MM.1S (cell line): ENCODE data around the gene CNNM3.
"Not testable (repeated sequence)": the region's sequence is repeated elsewhere in the genome, so short reads cannot be mapped to it uniquely, and the experiment has no call there.

Experiments
- DNase-seq: peaks from one replicate; pipeline ENCODE4 v3.0.0-alpha.2; 2015
- H2AFZ ChIP-seq: fragments of 300-600 bp; sonication (generic); 2 replicates; pipeline ENCODE4 v1.6.0; 2016; ENCODE audit warnings: antibody characterized with exemption, low read length
- H3F3A ChIP-seq: fragments of 300-600 bp; sonication (generic); 2 replicates; pipeline ENCODE4 v1.6.1; 2016; ENCODE audit warnings: mild to moderate bottlenecking, antibody characterized with exemption, low read length, moderate library complexity, mixed read lengths; ENCODE audit not compliant: insufficient read depth
- H3K27ac ChIP-seq: fragments of 300-600 bp; sonication (generic); 2 replicates; pipeline ENCODE4 v1.5.1; 2016; ENCODE audit warnings: mild to moderate bottlenecking, low read length
- H3K27me3 ChIP-seq: fragments of 300-600 bp; sonication (generic); replicated peaks from 2 replicates; pipeline ENCODE4 v1.6.0; 2016; ENCODE audit warnings: low read length; ENCODE audit not compliant: insufficient read depth
- H3K36me3 ChIP-seq: fragments of 300-600 bp; sonication (generic); replicated peaks from 2 replicates; pipeline ENCODE4 v1.6.1; 2016; ENCODE audit warnings: mild to moderate bottlenecking, low read length, mixed read lengths; ENCODE audit not compliant: insufficient read depth
- H3K4me1 ChIP-seq: fragments of 300-600 bp; sonication (generic); 2 replicates; pipeline ENCODE4 v1.6.1; 2016; ENCODE audit warnings: low read length, mixed read lengths
- H3K4me2 ChIP-seq: fragments of 300-600 bp; sonication (generic); 2 replicates; pipeline ENCODE4 v1.6.0; 2016; ENCODE audit warnings: low read depth, low read length
- H3K4me3 ChIP-seq: fragments of 300-600 bp; sonication (generic); 2 replicates; pipeline ENCODE4 v1.5.1; 2016; ENCODE audit warnings: low read length, mixed read lengths
- H3K79me2 ChIP-seq: fragments of 300-600 bp; sonication (generic); 2 replicates; pipeline ENCODE4 v1.6.1; 2016; ENCODE audit warnings: mixed run types, low read length, mixed read lengths
- H3K9ac ChIP-seq: fragments of 300-600 bp; sonication (generic); 2 replicates; pipeline ENCODE4 v1.6.1; 2016; ENCODE audit warnings: low read length, mixed read lengths
- H3K9me2 ChIP-seq: fragments of 300-600 bp; sonication (generic); replicated peaks from 2 replicates; pipeline ENCODE4 v1.6.1; 2016; ENCODE audit warnings: mild to moderate bottlenecking, low read length, mixed read lengths; ENCODE audit not compliant: insufficient read depth
- H3K9me3 ChIP-seq: fragments of 300-600 bp; sonication (generic); replicated peaks from 2 replicates; pipeline ENCODE4 v1.6.1; 2016; ENCODE audit warnings: mild to moderate bottlenecking, low read length, mixed read lengths; ENCODE audit not compliant: insufficient read depth
- H4K20me1 ChIP-seq: fragments of 300-600 bp; sonication (generic); 2 replicates; pipeline ENCODE4 v1.6.1; 2016; ENCODE audit warnings: mild to moderate bottlenecking, low read length, moderate library complexity, mixed read lengths; ENCODE audit not compliant: insufficient read depth
- EZH2 ChIP-seq: fragments of 300-600 bp; sonication (generic); optimal IDR thresholded peaks from 2 replicates; pipeline ENCODE3; 2017; ENCODE audit warnings: low read depth, mild to moderate bottlenecking, antibody characterized with exemption, low read length, mixed read lengths
- EZH2phosphoT487 ChIP-seq: fragments of 300-600 bp; sonication (generic); IDR thresholded peaks from 2 replicates; pipeline ENCODE4 v1.6.1; 2018; ENCODE audit warnings: antibody characterized with exemption, low read length
- TF ChIP-seq, protein P1 (sequence below): fragments of 300-600 bp; sonication (generic); IDR thresholded peaks from 2 replicates; pipeline ENCODE4 v1.5.1; 2016; ENCODE audit warnings: antibody characterized with exemption, low read length, mixed read lengths

CNNM3 gene

GRCh38 chr2:96802721-96803120, 13.3 kb upstream of the CNNM3 start:
- DNase-seq = no peak
- Histone ChIP-seq H3K9me3 (no peaks in the 10 kb centered on the region), H3K27me3 (no peaks in the 10 kb centered on the region), H3K27ac (no peak overlapping the region), H3K4me2 (no peak overlapping the region), H3K4me1 (no peaks in the 10 kb centered on the region), H3K36me3 (no peaks in the 10 kb centered on the region), H3K9ac (no peak overlapping the region), H3K79me2 (no peaks in the 10 kb centered on the region), H3F3A (no peaks in the 10 kb centered on the region), H4K20me1 (no peaks in the 10 kb centered on the region), H2AFZ (no peak overlapping the region), H3K9me2 (no peaks in the 10 kb centered on the region), H3K4me3 (no peak overlapping the region)
- TF ChIP-seq EZH2phosphoT487 (no peak), EZH2 (no peak)
- TF ChIP-seq, protein P1, sequence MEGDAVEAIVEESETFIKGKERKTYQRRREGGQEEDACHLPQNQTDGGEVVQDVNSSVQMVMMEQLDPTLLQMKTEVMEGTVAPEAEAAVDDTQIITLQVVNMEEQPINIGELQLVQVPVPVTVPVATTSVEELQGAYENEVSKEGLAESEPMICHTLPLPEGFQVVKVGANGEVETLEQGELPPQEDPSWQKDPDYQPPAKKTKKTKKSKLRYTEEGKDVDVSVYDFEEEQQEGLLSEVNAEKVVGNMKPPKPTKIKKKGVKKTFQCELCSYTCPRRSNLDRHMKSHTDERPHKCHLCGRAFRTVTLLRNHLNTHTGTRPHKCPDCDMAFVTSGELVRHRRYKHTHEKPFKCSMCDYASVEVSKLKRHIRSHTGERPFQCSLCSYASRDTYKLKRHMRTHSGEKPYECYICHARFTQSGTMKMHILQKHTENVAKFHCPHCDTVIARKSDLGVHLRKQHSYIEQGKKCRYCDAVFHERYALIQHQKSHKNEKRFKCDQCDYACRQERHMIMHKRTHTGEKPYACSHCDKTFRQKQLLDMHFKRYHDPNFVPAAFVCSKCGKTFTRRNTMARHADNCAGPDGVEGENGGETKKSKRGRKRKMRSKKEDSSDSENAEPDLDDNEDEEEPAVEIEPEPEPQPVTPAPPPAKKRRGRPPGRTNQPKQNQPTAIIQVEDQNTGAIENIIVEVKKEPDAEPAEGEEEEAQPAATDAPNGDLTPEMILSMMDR = no peak

DNA sequence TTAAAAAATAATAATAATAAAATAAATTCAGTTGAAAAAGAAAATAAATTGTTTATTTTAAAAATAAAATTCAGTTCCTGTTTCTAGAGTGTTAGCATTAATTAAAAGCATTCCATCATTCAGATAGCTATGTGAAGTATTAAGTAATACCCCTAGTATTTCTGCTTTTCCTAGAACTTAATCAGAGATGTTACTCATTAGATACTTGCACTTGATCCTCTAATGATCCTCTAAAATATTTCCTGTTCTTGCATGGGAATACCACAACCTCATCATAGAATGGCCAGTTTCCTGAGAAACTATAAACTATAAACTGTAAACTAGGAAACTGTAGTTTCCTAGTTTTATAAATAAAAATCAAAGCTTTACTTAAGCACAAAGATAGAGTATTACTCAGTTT, 11.1 kb upstream of the CNNM3 start:
- H3K79me2 ChIP-seq = no peaks in the 10 kb centered on the region
- no peaks in the 10 kb centered on the region for H3K27me3 ChIP-seq
- no peaks in the 10 kb centered on the region for H3K4me1 ChIP-seq
- no peaks in the 10 kb centered on the region for H3K9me3 ChIP-seq
- H3K36me3 ChIP-seq = no peaks in the 10 kb centered on the region
- no peaks in the 10 kb centered on the region for H3F3A ChIP-seq
- no peaks in the 10 kb centered on the region for H4K20me1 ChIP-seq
- H3K4me2 ChIP-seq = no peak overlapping the region
- DNase-seq = no peak
- no peak overlapping the region for H2AFZ ChIP-seq
- TF ChIP-seq EZH2phosphoT487 = no peak
- TF ChIP-seq EZH2 = no peak
- no peaks in the 10 kb centered on the region for H3K9me2 ChIP-seq
- no peak overlapping the region for H3K4me3 ChIP-seq
- H3K9ac ChIP-seq = no peak overlapping the region
- no peak overlapping the region for H3K27ac ChIP-seq

GRCh38 chr2:96805946-96806345, 10.1 kb upstream of the CNNM3 start:
- not testable (repeated sequence) for H3K4me1 ChIP-seq, H3K4me3 ChIP-seq, H3K9me3 ChIP-seq, H3K79me2 ChIP-seq, H3K36me3 ChIP-seq, H3F3A ChIP-seq, H3K4me2 ChIP-seq, H4K20me1 ChIP-seq, H3K27me3 ChIP-seq, H3K9me2 ChIP-seq, H2AFZ ChIP-seq, H3K27ac ChIP-seq, DNase-seq, H3K9ac ChIP-seq

DNA sequence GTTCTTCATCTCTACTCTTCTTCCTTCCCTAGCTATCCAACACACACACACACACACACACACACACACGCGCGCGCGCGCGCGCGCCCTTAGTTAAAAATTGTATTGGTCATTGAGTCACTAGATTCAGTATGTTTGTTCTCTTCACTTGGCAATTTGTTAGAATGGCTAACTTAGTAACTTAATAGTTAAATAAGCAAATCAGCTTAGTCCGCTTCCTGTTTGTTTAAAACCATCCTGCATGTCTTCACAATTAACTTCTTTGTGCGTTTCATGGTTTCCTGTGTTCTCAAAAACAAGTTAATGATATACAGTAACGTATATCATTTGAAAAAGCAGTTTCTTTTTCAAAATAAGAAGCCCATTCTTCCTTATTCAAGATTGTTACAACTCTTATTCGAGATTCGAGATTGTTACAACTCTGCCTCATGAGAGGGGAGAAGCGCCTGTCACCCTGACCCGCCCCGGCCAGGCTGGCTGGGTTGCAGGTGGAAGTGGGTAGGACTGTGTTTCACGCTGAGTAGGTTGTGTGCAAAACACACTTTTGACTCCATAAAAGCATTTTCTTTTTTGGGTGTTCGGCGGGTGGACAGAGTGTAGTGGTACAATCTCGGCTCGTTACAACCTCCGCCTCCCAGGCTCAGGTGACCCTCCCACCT, 9.5 kb upstream of the CNNM3 start:
- no peak overlapping the region for H3K9ac ChIP-seq
- H3K4me1 ChIP-seq = no peaks in the 10 kb centered on the region
- H3K27ac ChIP-seq = no peak overlapping the region
- TF ChIP-seq EZH2phosphoT487 (no peak), EZH2 (no peak)
- TF ChIP-seq, protein P1 = no peak
- H3K79me2 ChIP-seq = no peaks in the 10 kb centered on the region
- no peak for DNase-seq
- no peak overlapping the region for H3K4me2 ChIP-seq
- H3K27me3 ChIP-seq = no peaks in the 10 kb centered on the region
- H3K4me3 ChIP-seq = no peak overlapping the region
- H3K9me2 ChIP-seq = no peaks in the 10 kb centered on the region
- no peaks in the 10 kb centered on the region for H3K36me3 ChIP-seq
- no peaks in the 10 kb centered on the region for H4K20me1 ChIP-seq
- H2AFZ ChIP-seq = no peak overlapping the region
- no peaks in the 10 kb centered on the region for H3K9me3 ChIP-seq
- no peaks in the 10 kb centered on the region for H3F3A ChIP-seq
